OCI-LY1 (cell line): ENCODE results near the gene INSRR.

Experiments used
- EZH2 ChIP-seq: fragments of 200-600 bp; sonication (generic), shearing (Covaris generic); IDR thresholded peaks from 2 replicates; pipeline ENCODE4 v1.8.0; 2017; ENCODE audit warnings: borderline replicate concordance, mixed run types, mild to moderate bottlenecking, antibody characterized with exemption, low read length, moderate library complexity, mixed read lengths
- TF ChIP-seq, protein P1 (sequence below): fragments of 200-600 bp; sonication (generic), shearing (Covaris generic); IDR thresholded peaks from 2 replicates; pipeline ENCODE4 v1.5.1; 2017; ENCODE audit warnings: mild to moderate bottlenecking, antibody characterized with exemption, low read length, moderate library complexity, mixed read lengths

DNA sequence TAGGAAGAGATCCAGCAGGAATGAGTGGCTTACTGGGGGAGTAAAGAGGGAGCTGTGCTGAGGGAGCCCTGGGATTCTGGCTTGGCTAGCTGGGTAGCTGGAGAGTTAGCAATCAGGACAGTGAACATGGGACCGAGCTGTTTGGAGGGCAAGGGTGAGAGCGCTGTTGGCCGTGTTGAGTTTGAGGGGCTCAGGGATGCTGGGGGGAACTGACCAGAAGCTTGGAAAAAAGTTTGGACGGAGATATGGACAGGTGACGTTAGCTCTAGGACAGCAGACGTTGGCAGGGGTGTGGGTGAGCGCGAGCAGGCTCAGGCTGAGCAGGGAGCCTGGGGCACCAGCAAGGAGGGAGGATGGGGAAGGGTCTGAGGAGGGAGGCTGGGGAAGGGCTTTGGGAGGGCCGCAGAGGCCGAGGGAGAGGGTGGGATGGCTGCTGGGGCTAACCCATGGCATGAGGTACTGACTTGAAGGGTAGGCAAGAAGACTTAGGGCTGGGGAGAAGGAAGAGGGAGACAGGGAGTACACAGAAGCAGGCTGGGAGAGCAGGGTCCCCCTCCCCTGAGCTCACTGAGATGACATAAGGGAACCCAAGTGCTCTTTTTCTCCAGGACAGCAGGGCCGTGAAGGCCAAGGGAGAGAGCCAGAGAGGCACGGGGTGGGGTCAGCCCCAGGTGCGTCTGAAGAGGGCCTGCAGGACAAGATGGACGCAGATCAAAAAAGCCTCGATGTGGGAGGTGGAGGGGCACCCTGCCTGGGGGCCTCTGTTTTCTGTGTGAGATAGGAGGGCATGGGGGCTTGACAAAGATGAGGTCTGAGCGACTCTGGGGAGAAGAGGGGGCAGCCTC, 50.5 kb downstream of the INSRR start:
- TF ChIP-seq, protein P1, sequence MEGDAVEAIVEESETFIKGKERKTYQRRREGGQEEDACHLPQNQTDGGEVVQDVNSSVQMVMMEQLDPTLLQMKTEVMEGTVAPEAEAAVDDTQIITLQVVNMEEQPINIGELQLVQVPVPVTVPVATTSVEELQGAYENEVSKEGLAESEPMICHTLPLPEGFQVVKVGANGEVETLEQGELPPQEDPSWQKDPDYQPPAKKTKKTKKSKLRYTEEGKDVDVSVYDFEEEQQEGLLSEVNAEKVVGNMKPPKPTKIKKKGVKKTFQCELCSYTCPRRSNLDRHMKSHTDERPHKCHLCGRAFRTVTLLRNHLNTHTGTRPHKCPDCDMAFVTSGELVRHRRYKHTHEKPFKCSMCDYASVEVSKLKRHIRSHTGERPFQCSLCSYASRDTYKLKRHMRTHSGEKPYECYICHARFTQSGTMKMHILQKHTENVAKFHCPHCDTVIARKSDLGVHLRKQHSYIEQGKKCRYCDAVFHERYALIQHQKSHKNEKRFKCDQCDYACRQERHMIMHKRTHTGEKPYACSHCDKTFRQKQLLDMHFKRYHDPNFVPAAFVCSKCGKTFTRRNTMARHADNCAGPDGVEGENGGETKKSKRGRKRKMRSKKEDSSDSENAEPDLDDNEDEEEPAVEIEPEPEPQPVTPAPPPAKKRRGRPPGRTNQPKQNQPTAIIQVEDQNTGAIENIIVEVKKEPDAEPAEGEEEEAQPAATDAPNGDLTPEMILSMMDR: no peak
- TF ChIP-seq EZH2: no peak
